SJCRH30 (cell line): ENCODE results near the gene DSE. TPM values are rescaled to one million over a fixed set of nuclear protein-coding genes. Genes with fewer than 3 reads are reported as not detected.

Source experiments
- DNase-seq, 2 experiments: peaks; one replicate each; pipeline ENCODE4 v3.0.0-alpha.2; 2015 to 2020
- H3K27ac ChIP-seq: fragments of 250-450 bp; sonication (Bioruptor Pico); 2 replicates; pipeline ENCODE4 v1.5.1; 2020; ENCODE audit warnings: mild to moderate bottlenecking, moderate library complexity
- H3K27me3 ChIP-seq: fragments of 250-450 bp; sonication (Bioruptor Pico); 2 replicates; pipeline ENCODE4 v1.5.1; 2020; ENCODE audit warnings: mild to moderate bottlenecking, moderate library complexity
- H3K36me3 ChIP-seq: fragments of 250-450 bp; sonication (Bioruptor Pico); 2 replicates; pipeline ENCODE4 v1.5.1; 2020; ENCODE audit warnings: mild to moderate bottlenecking, moderate library complexity
- H3K4me1 ChIP-seq: fragments of 250-450 bp; sonication (Bioruptor Pico); 2 replicates; pipeline ENCODE4 v1.5.1; 2020; ENCODE audit warnings: mild to moderate bottlenecking, moderate library complexity
- H3K4me3 ChIP-seq: fragments of 250-450 bp; sonication (Bioruptor Pico); 2 replicates; pipeline ENCODE4 v1.5.1; 2020; ENCODE audit warnings: mild to moderate bottlenecking, moderate library complexity
- H3K9me3 ChIP-seq: fragments of 250-450 bp; sonication (Bioruptor Pico); replicated peaks from 2 replicates; pipeline ENCODE4 v1.5.1; 2020; ENCODE audit warnings: mild to moderate bottlenecking, moderate library complexity
- total RNA-seq: library from RNA; depleted of rRNA; stranded (reverse); fragments of >200 nt; shearing (Covaris generic); gene quantifications from 2 replicates; pipeline ENCODE4 v1.2.3, GENCODE V29; 2014

The DSE gene
- total RNA-seq, 1 experiment from 2014 or later = 51.0 TPM

DNA sequence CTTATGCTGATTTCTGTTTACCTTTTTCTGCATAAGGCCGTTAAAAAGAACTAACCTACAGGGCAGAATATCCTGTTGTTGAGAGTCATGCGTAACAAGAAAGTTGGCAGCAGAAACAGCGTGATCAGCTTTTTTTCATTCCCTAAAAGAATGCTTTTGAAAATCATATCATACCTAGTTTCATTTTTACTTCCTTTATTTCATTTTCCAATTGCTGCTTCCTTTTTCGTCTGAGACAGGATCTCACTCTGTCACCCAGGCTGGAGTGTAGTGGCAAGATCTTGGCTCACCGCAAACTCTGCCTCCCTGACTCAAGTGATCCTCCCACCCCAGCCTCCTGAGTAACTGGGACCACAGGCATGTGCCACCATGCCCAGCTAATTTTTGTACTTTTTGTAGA is 94.5 kb downstream of the DSE start:
- Histone ChIP-seq H3K4me1 (no peaks in the 10 kb centered on the region), H3K27me3 (no peaks in the 10 kb centered on the region), H3K9me3 (no peaks in the 10 kb centered on the region), H3K4me3 (no peak overlapping the region), H3K36me3 (no peaks in the 10 kb centered on the region), H3K27ac (no peak overlapping the region)
- no peak for DNase-seq

DNA sequence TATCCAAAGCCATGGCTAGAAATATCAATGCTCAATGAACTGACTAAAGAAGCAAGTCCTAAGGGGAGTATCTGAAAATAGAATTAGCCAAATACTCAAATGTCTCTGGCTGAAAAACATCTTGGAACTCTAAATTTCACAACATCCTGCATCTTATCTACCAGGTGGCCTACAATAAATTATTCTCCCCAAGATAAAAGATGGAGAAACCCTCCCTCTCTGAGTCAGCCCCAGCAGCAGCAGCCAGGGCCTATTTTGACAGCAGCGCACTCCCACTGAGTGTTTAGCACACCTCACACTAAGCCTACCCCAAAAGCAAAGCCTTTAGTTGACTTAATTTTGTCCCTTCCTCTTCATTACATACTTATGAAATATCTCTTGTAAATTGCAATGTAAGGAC is 96.3 kb downstream of the DSE start:
- H3K4me1 ChIP-seq = no peaks in the 10 kb centered on the region
- no peaks in the 10 kb centered on the region for H3K36me3 ChIP-seq
- H3K9me3 ChIP-seq = no peaks in the 10 kb centered on the region
- no peak for DNase-seq
- no peak overlapping the region for H3K27ac ChIP-seq
- no peak overlapping the region for H3K4me3 ChIP-seq
- no peaks in the 10 kb centered on the region for H3K27me3 ChIP-seq

DNA sequence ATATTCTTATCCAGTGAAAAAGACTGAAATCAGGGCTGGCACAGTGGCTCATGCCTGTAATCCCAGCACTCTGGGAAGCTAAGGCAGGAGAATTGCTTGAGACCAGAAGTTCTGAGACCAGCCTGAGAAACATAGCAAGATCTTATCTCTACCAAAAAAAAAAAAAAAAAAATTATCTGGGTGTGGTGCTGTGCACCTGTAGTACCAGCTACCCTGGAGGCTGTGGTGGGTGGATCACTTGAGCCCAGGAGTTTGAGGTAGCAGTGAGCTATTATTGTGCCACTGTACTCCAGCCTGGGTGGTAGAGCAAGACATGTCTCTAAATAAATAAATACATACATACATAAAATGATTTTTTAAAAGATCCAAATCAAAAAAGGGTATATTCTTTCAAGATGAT is 96.8 kb downstream of the DSE start:
- Histone ChIP-seq H3K27ac (no peak overlapping the region), H3K36me3 (no peaks in the 10 kb centered on the region), H3K4me1 (no peaks in the 10 kb centered on the region), H3K27me3 (no peaks in the 10 kb centered on the region), H3K9me3 (no peaks in the 10 kb centered on the region), H3K4me3 (no peak overlapping the region)
- no peak for DNase-seq

DNA sequence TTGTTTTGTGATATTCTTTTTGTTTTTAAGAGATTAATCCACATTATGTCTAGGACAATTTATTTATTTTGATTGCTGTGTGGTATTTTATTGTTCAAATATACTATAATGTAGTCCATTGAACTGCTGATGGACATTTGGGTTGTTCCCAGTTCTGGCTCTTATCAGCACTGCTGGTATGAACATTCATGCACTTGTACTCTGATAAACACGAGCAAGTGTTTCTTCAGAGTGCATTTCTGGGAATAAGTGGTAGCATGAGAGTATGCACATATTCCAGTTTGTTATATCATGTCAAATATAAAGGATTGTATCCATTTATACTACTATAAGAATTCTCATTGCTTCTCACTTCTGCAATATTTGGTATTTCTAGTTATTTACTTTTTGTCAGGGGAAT is 97.5 kb downstream of the DSE start:
- Histone ChIP-seq H3K27ac (no peak overlapping the region), H3K4me3 (no peak overlapping the region), H3K27me3 (no peaks in the 10 kb centered on the region), H3K36me3 (no peaks in the 10 kb centered on the region), H3K9me3 (no peaks in the 10 kb centered on the region), H3K4me1 (no peaks in the 10 kb centered on the region)
- DNase-seq = no peak

DNA sequence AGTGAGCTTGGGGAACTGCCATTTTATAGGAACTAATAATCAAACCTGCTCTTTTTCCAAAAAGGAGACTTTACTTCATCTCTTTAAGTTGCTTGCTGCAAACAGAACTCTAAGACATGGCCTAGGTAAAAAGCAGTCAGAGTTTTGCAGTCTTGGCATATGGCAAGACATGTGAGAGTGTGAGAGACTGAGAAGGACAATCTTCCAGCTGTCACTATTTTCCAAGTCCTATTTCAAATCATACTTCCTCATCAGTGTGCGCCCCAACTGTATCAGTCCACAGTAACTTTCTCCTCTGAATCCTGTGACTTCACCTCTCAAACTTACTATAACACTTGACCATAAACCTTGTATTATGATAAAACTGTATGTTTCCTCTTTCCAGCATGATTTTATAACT is 100.8 kb downstream of the DSE start:
- H3K9me3 ChIP-seq = no peaks in the 10 kb centered on the region
- H3K27ac ChIP-seq = no peak overlapping the region
- 0 out of 2 replicates have a peak, but pooled peaks cover under 1% of the 10 kb centered on the region for H3K4me1 ChIP-seq
- H3K36me3 ChIP-seq = no peaks in the 10 kb centered on the region
- no peak for DNase-seq
- H3K27me3 ChIP-seq = no peaks in the 10 kb centered on the region
- H3K4me3 ChIP-seq = no peak overlapping the region

DNA sequence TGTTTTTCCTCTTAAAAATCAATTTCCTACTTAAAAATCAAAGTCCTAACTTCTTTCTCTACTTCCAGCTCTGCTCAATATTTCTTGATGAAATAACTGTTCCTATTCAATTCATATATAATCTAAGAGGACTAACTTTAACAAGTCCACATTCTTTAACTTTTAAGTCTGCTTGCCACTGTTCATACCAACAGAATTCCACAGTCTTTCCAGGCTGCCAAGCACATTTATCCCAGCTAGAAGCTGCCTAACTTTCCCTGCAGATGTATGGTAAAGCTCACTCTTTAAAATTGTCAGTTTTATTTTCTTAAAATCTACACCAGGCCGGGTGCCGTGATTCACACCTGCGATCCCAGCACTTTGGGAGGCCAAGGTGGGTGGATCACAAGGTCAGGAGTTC is 102.0 kb downstream of the DSE start:
- H3K27ac ChIP-seq = no peak overlapping the region

DNA sequence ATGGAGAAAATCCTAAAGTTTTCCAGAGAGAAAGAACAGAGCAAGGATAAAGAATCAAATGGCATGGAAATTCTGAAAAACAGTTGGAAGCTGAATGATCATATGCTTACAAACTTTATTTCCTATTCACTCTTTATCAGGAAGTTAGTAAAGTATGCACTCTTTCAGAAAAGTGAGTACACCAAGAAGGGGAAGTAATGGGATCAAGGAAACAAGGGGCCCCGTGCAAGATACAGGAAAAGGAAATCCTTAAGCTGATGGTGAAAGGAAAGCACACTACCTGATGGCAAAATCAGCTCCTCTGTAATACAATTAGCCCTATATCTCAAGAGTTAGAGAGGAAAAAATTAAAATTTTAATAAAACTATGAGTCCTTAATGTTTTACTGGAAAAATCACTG is 104.4 kb downstream of the DSE start:
- H3K4me1 ChIP-seq = 0 out of 2 replicates have a peak, but pooled peaks cover 3% of the 10 kb centered on the region
- H3K9me3 ChIP-seq = no peaks in the 10 kb centered on the region
- no peaks in the 10 kb centered on the region for H3K27me3 ChIP-seq
- no peak overlapping the region for H3K27ac ChIP-seq
- H3K36me3 ChIP-seq = no peaks in the 10 kb centered on the region
- DNase-seq = no peak
- H3K4me3 ChIP-seq = no peak overlapping the region

More for the DNA sequence above, 102.0 kb downstream of the DSE start:
- no peak for DNase-seq
- no peak overlapping the region for H3K4me3 ChIP-seq
- H3K36me3 ChIP-seq = no peaks in the 10 kb centered on the region
- H3K4me1 ChIP-seq = 0 out of 2 replicates have a peak, but pooled peaks cover 3% of the 10 kb centered on the region
- no peaks in the 10 kb centered on the region for H3K27me3 ChIP-seq
- H3K9me3 ChIP-seq = no peaks in the 10 kb centered on the region

DNA sequence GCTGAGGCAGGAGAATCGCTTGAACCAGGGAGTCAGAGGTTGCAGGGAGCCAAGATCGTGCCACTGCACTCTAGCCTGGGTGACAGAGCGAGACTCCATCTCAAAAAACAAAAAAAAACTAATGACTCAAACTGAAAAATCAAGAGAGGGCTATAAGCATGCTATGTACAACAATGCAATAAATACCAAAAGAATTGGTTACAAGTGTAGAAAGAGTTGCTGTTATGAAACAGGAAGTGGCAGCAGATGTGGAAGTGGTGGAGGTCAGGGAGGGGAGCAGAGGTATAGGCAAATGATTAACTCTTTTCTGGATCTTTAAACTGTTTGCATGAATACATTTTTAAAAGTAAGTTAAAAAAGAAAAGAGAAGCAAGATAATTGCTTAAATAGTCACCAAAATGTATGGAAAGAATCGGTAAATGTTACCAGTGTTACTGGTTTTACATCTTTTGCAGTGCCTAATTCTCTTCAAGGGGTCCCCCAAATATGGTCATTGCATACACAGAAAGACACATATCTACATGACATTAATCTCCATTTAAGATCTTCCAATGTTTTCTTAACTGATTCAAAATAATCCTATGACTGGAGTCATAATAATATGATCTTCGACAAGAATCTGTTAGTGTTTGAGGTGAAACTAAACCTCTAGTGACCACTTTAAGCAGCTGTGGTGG is 105.4 kb downstream of the DSE start:
- no peaks in the 10 kb centered on the region for H3K9me3 ChIP-seq
- no peak overlapping the region for H3K27ac ChIP-seq
- H3K4me1 ChIP-seq = 0 out of 2 replicates have a peak, but pooled peaks cover 3% of the 10 kb centered on the region
- no peak overlapping the region for H3K4me3 ChIP-seq
- no peaks in the 10 kb centered on the region for H3K36me3 ChIP-seq
- no peaks in the 10 kb centered on the region for H3K27me3 ChIP-seq
- DNase-seq = peak in 1 of 2 experiments; percentile 7

DNA sequence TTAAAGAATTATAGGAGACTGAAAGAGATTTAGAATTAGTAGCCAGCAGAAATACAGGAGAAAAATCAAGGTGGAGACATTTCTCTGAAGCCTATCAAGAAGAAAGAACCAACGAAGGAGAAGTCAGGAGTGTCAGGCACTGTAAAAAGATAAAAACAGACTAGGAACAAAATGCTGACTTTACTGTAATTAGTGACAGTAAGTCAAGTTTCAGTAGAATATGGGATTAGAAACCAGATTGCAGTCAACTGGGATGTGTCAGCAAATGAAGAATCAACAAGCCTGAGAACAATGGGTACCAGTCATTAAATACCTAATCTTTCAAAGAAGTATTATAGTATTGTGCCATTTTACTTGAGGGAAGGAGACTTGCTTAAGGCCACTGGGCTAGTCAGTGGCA is 112.0 kb downstream of the DSE start:
- Histone ChIP-seq H3K4me1 (no peaks in the 10 kb centered on the region), H3K27me3 (no peaks in the 10 kb centered on the region), H3K36me3 (no peaks in the 10 kb centered on the region), H3K9me3 (no peaks in the 10 kb centered on the region), H3K4me3 (no peak overlapping the region), H3K27ac (no peak overlapping the region)
- DNase-seq = no peak

DNA sequence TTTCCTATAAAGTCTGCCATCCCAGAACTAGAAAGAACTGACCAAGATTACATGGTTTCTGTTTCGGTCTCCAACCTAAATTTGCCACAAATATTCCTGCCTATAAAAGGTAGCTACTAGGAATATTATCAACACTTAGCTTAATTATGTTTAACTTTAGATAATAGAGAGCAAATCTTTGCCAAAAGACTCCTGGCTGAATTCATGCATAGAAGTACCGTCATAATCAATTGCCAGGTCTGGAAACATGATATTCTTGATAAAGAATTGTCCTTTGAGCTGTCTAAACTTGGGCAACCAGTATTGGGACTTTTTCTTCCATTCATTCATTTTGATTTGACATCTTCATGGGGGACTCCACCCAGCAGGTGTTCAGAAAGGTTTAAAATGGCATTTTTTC is 112.9 kb downstream of the DSE start:
- DNase-seq = no peak
- H3K4me1 ChIP-seq = no peaks in the 10 kb centered on the region
- H3K36me3 ChIP-seq = no peaks in the 10 kb centered on the region
- H3K4me3 ChIP-seq = no peak overlapping the region
- H3K27ac ChIP-seq = no peak overlapping the region
- H3K9me3 ChIP-seq = no peaks in the 10 kb centered on the region
- H3K27me3 ChIP-seq = no peaks in the 10 kb centered on the region

DNA sequence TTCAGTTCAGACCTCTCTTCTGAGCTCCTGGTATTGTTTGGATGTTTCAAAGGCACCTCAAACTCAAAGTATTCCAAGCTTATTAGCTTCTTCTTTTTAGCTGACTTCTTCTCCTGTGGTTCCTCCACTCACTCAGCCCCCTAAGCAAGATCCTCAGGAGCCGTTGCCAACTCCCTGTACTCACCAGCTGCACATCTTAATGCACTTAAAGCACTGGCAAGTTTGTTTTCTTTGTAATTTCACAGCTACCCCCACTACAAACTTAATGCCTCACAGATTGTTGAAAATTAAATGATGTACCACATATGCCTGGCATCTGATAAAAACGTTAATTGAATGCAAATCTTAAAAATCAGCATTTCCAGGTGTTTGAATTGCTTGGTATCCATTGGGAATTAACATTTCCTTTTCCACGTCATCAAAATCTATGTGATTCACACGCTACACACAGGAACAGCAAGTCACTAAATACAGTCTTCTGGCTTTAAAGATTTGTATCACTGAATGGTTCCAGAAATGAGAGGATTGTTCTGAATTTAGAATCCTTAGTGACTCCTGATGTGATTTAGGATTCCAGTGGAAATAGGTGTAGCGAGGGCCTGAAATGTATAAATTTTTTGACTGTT is 114.9 kb downstream of the DSE start:
- Histone ChIP-seq H3K27ac (no peak overlapping the region), H3K4me3 (no peak overlapping the region), H3K9me3 (no peaks in the 10 kb centered on the region), H3K36me3 (no peaks in the 10 kb centered on the region), H3K4me1 (no peaks in the 10 kb centered on the region), H3K27me3 (no peaks in the 10 kb centered on the region)
- DNase-seq = no peak

DNA sequence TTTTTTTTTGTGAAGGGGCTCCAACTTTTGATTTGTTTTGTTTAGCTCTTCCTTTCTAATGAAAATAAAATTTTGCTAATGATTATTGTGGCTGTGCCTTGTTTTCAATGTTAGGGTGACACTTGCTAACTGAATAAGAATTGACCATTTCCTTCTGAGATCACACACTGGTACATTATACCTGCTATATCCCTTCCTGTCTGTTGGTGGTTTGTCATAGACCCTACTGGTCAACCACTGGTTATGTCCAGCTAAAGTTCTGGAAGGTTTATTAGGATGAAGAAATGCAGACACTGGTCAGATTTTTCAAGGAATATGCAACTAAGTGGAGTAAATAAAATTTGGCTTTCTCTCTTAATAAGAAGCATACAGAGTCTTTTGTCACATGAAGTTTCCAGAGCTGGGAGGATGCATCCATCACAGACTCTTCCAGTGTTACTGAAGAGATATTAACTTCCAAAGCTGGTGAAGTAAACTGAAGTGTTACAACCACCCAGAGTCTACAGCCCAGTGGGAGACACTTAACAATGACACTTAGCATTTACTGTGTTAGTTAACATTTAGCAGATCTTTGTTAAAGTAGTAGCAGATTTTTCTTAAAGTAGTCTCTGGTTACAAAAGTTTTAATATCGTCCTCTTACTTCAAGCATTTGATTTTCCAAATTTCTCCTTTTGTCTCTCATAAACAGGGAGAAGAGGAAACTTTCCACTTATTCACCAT is 121.0 kb downstream of the DSE start:
- Histone ChIP-seq H3K4me1 (no peaks in the 10 kb centered on the region), H3K36me3 (no peaks in the 10 kb centered on the region), H3K27me3 (no peaks in the 10 kb centered on the region), H3K27ac (no peak overlapping the region), H3K4me3 (no peak overlapping the region), H3K9me3 (no peaks in the 10 kb centered on the region)
- no peak for DNase-seq

DNA sequence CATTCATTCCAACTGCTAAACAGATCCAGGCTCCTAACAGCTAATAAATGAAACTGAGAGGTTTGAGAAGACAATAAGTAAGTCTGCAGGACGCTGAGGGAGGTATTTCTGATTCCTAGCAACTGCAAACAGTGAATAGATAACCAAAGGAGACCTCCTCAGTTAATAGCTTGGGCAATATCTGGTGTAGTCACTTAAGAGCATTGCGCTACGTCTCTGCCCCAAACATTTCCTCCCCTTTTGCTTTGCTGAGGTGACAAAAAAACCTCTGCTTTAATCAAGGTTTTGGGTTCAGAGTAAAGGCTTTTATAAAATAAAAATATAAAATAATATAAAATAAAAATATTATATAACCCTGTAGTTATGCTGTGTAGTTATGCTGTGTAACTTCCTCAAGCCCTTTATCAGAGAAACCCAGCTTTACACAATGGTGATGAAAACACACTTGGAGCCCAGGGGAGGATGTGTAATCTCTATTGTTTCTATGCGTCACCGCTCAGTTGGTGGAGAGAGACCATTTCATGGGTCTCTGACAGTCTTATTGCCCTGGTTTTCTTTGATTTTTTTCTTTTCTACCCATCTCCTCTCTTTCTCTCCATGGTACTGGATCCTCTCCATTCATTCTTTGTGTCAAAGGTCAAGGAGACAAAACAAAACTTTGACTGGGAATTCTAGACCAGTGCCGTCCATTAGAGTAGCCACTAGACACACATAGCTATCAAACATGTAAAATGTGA is 121.8 kb downstream of the DSE start:
- no peak for DNase-seq
- Histone ChIP-seq H3K27me3 (no peaks in the 10 kb centered on the region), H3K4me1 (no peaks in the 10 kb centered on the region), H3K4me3 (no peak overlapping the region), H3K9me3 (no peaks in the 10 kb centered on the region), H3K27ac (no peak overlapping the region), H3K36me3 (no peaks in the 10 kb centered on the region)
